Stimulated activated effector memory CD8-positive, alpha-beta T cell treated with anti-CD3 and anti-CD28 coated beads, Interleukin-12 subunit alpha, Interleukin-12 subunit beta, amount 100 ng/mL, for 72 hours (primary cell): Measurements from ENCODE around the gene RAB11FIP3.

Experiments used
- ATAC-seq: fragments of 150-1000 bp; cut with Tn5 transposase; 2 replicates; pipeline ENCODE4 v1.10.0; 2021
- DNase-seq, 2 donors: peaks; one replicate each; pipeline ENCODE4 v3.0.0; 2021 to 2022; ENCODE audit warnings: low spot score in 2 of 2
- H3K27ac Mint-ChIP-seq: one replicate; pipeline ENCODE4 v1.8.0; 2022; ENCODE audit warnings: mild to moderate bottlenecking, mixed read lengths
- H3K36me3 Mint-ChIP-seq: one replicate; pipeline ENCODE4 v1.8.0; 2022; ENCODE audit warnings: mild to moderate bottlenecking, mixed read lengths
- H3K4me1 Mint-ChIP-seq: one replicate; pipeline ENCODE4 v1.8.0; 2022; ENCODE audit warnings: mixed read lengths
- H3K4me3 Mint-ChIP-seq: one replicate; pipeline ENCODE4 v1.8.0; 2022; ENCODE audit warnings: mild to moderate bottlenecking, mixed read lengths
- H3K9me3 Mint-ChIP-seq: one replicate; pipeline ENCODE4 v1.8.0; 2022; ENCODE audit warnings: mixed read lengths

Gene RAB11FIP3

DNA sequence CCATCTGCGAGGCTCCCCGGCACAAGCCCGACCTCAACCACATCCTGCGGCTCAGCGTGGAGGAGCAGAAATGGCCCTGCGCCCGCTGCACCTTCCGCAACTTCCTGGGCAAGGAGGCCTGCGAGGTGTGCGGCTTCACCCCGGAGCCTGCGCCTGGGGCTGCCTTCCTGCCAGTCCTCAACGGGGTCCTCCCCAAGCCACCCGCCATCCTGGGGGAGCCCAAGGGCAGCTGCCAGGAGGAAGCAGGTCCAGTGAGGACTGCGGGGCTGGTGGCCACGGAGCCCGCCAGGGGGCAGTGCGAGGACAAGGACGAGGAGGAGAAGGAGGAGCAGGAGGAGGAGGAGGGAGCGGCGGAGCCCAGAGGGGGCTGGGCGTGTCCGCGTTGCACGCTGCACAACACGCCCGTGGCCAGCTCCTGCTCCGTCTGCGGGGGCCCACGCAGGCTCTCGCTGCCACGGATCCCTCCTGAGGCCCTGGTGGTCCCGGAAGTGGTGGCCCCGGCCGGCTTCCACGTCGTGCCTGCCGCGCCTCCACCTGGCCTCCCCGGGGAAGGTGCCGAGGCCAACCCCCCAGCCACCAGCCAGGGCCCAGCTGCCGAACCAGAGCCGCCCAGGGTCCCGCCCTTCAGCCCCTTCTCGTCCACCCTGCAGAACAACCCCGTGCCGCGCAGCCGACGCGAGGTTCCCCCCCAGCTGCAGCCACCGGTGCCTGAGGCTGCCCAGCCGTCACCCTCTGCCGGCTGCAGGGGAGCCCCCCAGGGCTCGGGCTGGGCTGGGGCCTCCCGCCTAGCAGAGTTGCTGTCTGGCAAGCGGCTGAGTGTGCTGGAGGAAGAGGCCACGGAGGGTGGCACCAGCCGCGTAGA, 121.7 kb downstream of the RAB11FIP3 start:
- peak; percentile 64 for ATAC-seq
- Mint-ChIP-seq H3K4me1 (no peaks in the 10 kb centered on the region), H3K4me3 (no peak overlapping the region), H3K9me3 (no peaks in the 10 kb centered on the region), H3K27ac (no peak overlapping the region), H3K36me3 (peaks cover 13% of the 10 kb centered on the region)
- no peak for DNase-seq

DNA sequence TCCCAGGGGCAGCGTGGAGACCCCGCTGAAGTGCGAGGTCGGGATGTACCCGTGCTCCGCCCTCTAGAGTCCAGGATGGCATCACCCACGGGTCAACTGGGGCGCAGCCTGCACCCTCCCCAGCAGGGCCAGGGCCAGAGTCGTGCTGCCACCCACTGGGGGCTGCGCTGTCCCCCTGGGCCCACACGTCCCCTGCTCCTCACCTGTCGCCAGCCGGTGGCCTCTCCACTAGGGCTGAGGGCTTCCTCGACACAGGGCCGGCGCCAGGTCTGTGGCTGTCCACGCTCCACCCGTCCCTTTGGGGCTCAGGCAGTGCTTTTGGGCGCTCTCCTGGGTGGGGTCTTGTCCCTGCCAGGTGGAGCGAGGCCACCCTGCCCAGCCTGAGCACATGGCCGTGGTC, 123.1 kb downstream of the RAB11FIP3 start:
- Mint-ChIP-seq H3K4me3 (no peak overlapping the region), H3K9me3 (no peaks in the 10 kb centered on the region), H3K36me3 (peaks cover 13% of the 10 kb centered on the region), H3K4me1 (no peaks in the 10 kb centered on the region), H3K27ac (no peak overlapping the region)
- DNase-seq (no peak), ATAC-seq (no peak)

DNA sequence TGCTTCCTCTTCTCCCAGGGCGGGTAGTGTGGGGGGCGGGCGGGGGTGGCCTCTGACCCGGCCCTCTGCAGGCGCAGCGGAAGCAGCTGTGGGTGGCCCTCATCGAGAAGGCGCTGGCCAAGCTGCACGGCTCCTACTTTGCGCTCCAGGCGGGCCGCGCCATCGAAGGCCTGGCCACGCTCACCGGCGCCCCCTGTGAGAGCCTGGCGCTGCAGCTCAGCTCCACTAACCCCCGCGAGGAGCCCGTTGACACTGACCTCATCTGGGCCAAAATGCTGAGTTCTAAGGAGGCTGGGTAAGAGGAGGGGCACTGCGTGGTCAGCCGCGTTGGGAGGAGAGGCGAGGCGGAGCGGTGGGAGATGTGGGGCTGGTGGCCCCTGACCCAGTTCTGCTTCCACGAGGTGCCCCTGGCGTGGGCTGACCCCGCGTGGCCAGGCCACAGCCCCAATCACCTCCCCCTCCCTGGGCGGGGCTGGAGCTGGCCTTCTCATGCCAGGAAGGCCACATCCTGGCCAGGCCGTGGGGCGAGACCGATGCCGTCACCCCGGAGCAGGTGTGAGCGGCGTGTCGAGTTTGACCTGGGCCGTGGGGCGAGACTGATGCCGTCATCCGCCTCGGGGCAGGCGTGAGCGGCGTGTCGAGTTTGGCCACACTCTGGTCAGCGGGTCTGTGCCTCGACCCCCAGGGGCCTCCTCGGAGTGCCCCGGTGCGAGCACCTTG, 124.3 kb downstream of the RAB11FIP3 start:
- H3K9me3 Mint-ChIP-seq: no peaks in the 10 kb centered on the region
- no peak overlapping the region for H3K4me3 Mint-ChIP-seq
- DNase-seq (no peak), ATAC-seq (no peak)
- H3K36me3 Mint-ChIP-seq: peaks cover 14% of the 10 kb centered on the region
- no peaks in the 10 kb centered on the region for H3K4me1 Mint-ChIP-seq
- H3K27ac Mint-ChIP-seq: no peak overlapping the region

DNA sequence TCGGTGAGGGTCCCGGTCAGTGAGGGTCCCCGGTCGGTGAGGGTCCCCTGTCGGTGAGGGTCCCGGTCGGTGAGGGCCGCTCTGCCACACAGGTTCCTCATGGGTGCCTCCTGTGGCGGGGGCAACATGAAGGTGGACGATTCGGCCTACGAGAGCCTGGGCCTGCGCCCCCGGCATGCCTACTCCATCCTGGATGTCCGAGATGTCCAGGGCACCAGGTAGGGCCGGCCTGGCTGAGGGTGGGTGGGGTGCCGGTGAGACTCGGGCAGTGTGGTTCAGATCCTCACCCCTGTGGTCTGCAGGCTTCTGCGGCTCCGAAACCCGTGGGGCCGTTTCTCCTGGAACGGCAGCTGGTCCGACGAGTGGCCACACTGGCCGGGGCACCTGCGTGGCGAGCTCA, 125.8 kb downstream of the RAB11FIP3 start:
- ATAC-seq (no peak), DNase-seq (no peak)
- no peak overlapping the region for H3K27ac Mint-ChIP-seq
- no peaks in the 10 kb centered on the region for H3K9me3 Mint-ChIP-seq
- H3K4me1 Mint-ChIP-seq: no peaks in the 10 kb centered on the region
- H3K4me3 Mint-ChIP-seq: no peak overlapping the region
- peaks cover 14% of the 10 kb centered on the region for H3K36me3 Mint-ChIP-seq

DNA sequence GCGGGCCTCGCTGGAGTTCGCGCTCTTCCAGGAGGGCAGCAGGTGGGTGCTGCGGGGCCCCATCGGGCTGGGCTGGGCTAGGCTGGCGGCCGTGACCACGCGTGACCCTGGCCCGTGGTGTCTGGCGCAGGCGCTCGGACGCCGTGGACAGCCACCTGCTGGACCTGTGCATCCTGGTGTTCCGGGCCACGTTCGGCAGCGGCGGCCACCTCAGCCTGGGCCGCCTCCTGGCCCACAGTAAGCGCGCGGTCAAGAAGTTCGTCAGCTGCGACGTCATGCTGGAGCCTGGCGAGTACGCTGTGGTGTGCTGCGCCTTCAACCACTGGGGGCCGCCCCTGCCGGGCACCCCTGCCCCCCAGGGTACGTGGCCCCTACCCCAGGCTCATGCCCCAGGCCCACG, 126.7 kb downstream of the RAB11FIP3 start:
- Mint-ChIP-seq H3K4me1 (no peaks in the 10 kb centered on the region), H3K9me3 (no peaks in the 10 kb centered on the region), H3K36me3 (peaks cover 14% of the 10 kb centered on the region), H3K27ac (no peak overlapping the region), H3K4me3 (no peak overlapping the region)
- ATAC-seq: no peak
- DNase-seq: no peak

DNA sequence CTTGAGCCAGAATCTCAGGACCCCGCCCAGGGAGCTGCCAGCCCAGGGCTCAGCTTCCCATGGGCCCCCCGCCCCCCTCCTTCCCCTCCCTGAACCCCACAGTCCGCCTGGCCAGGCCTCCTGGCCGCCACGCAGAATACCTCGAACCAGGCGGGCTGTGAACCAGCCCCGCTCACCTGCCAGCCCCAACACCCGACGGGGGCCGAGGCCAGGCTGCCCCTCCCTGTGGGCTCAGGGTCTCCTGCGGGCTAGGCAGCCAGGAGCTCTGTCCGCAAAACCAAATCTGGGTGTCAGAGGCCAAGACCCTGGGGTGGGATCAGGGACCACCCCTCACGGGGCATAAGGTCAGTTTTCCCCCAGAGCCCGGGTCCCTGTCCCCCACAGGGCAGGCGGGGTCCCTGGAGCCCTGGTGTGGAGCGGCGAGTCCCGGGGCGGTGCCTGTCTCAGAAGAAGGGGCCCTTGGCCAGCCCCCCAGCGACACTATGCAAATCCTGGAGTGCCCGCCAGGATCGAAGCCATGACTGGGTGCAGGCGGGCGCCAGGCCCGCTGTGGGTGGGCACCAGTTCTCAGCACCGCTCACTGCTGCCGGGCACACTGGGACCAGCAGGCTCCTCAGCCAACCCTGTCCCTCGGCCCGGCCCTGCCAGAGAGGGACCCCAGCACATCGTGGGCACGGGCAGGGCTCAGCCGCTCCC, 128.3 kb downstream of the RAB11FIP3 start:
- Mint-ChIP-seq H3K4me3 (no peak overlapping the region), H3K36me3 (peaks cover 14% of the 10 kb centered on the region), H3K27ac (no peak overlapping the region), H3K4me1 (no peaks in the 10 kb centered on the region), H3K9me3 (no peaks in the 10 kb centered on the region)
- ATAC-seq (no peak), DNase-seq (no peak)

DNA sequence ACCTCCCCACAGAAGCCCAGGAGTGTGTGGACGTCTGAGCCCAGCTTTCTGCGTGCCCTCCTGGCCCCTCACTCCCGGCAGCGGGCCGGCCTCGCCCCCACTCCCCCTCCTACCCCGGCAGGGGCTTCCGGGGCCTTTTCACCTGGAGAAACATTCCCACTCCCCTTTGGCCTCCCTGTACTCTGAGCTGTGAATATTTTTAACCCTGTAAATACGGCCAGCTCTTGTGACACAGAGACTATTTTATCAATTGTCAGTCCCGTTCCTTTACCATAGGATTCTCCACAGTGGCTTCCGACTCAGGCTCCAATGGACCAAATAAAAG, 128.8 kb downstream of the RAB11FIP3 start:
- H3K36me3 Mint-ChIP-seq: peaks cover 14% of the 10 kb centered on the region
- DNase-seq: no peak
- no peaks in the 10 kb centered on the region for H3K9me3 Mint-ChIP-seq
- no peak overlapping the region for H3K27ac Mint-ChIP-seq
- no peak for ATAC-seq
- no peak overlapping the region for H3K4me3 Mint-ChIP-seq
- no peaks in the 10 kb centered on the region for H3K4me1 Mint-ChIP-seq

DNA sequence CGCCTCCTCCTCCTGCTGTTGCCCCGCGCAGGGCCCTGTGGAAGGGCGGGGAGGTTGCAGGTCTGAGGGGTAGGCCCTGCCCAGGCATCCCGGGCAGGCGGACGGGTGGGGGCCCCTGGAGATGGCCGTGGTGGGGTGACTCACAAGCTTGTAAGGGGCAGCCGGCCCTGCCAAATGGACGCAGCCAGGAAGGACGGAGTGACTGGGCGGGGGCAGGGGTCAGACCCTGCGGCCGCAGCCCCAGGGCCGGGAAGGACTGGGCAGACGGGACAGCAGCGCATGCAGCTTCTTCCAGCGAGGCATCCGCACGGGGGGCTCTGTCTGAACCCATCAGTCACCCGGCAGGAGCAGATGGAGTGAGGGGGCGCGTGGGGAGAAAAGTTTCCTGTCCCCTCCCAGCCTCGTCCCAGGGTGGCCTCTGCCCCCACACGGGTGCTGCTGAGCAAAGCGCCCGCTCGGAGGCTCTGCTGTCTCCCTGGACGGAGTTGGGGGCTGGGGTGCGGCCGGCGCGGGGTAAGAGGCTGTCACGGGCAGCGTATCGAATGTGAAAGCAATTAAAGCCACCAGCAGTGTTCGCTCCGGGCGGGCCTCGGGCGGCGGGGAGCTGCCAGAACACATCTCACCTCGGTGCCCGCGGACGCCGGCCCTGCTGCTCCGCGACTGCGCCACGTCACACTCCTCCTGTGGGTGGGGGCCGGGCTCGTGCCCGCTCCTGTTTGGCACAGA, 129.4 kb downstream of the RAB11FIP3 start:
- Mint-ChIP-seq H3K4me3 (no peak overlapping the region), H3K36me3 (peaks cover 14% of the 10 kb centered on the region), H3K27ac (no peak overlapping the region), H3K4me1 (no peaks in the 10 kb centered on the region), H3K9me3 (no peaks in the 10 kb centered on the region)
- no peak for ATAC-seq
- no peak for DNase-seq

DNA sequence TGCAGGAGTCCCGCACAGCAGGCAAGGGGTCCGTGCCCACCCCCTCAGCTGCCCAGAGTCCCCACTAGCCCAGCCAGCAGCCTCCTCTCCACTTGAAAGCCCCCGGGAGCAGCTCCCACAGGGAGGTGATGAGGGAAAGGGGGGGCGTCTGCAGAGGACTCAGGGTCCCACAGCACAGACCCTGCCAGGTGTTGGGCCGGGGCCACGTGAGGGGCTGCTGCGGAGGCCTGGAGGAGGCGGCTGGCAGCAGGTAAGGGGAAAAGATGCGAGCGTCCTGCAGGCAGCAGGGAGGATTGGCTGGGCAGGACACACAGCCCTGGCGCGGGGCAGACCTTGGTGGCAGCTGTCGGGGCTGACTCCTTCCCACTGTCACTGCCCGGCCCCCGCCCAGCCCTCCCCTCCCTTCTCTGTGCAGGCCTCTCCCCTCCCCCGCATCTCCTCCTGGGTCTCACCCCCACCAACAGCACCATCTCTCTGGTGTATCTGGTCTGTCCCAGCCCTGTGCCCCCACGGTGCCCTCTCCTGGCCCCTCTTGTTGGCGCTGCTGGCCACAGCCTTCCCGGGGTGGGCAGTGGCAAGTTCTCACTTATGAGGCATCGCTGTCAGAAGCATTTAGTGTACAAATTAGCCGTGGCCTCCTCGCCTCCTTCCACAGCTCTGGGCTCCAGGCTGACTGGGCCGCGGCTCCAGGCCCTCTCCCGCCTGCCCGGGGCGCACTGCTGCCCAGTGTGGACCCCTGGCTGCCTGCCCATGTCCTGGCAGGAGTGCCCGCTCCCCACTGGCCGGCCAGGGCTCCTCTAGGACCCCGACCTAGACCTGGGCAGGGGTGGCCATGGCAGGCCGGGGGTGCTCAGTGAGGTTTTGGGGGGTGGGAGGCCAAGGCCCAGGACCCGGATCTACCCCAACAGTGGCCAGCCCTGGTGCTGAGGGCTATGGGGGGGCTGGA, 130.4 kb downstream of the RAB11FIP3 start:
- Mint-ChIP-seq H3K4me3 (no peak overlapping the region), H3K36me3 (peaks cover 14% of the 10 kb centered on the region), H3K9me3 (no peaks in the 10 kb centered on the region), H3K27ac (no peak overlapping the region), H3K4me1 (no peaks in the 10 kb centered on the region)
- ATAC-seq (no peak), DNase-seq (no peak)

DNA sequence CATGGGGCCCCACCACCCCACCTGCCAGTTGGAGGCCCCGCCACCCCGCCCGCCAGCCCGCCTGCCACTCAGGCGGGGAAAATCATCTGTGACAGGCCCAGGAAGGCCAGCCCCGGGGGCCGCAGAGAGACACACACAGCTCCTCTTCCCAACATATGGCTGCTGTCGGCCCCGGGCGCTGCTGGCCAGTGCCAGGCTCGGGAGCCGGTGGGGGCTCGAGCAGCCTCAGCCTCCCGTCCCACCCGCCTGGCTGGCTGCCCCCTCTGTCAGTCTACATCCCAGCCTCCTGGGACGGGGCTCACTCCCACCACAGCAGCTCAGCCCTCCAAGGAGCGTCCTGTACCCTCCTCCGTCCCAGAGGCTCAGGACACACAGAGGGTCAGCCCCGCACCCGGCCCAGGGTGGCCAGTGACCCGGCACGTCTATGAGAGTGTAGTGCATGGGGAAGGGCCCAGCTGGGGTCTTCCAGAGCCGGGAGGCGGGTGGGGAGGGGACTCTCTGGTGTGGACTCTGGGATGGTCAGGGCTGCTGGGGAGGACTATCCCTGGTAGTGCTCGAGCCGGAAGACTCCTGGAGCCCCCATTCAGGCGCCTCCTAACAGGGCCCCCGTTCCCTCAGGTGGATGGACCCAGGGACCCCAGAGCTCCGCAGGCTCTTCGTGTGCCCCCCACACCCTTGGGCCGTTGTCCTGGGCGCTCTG, 131.2 kb downstream of the RAB11FIP3 start:
- H3K27ac Mint-ChIP-seq: no peak overlapping the region
- no peaks in the 10 kb centered on the region for H3K9me3 Mint-ChIP-seq
- no peak for ATAC-seq
- peaks cover 10% of the 10 kb centered on the region for H3K36me3 Mint-ChIP-seq
- H3K4me3 Mint-ChIP-seq: no peak overlapping the region
- no peak for DNase-seq
- no peaks in the 10 kb centered on the region for H3K4me1 Mint-ChIP-seq

DNA sequence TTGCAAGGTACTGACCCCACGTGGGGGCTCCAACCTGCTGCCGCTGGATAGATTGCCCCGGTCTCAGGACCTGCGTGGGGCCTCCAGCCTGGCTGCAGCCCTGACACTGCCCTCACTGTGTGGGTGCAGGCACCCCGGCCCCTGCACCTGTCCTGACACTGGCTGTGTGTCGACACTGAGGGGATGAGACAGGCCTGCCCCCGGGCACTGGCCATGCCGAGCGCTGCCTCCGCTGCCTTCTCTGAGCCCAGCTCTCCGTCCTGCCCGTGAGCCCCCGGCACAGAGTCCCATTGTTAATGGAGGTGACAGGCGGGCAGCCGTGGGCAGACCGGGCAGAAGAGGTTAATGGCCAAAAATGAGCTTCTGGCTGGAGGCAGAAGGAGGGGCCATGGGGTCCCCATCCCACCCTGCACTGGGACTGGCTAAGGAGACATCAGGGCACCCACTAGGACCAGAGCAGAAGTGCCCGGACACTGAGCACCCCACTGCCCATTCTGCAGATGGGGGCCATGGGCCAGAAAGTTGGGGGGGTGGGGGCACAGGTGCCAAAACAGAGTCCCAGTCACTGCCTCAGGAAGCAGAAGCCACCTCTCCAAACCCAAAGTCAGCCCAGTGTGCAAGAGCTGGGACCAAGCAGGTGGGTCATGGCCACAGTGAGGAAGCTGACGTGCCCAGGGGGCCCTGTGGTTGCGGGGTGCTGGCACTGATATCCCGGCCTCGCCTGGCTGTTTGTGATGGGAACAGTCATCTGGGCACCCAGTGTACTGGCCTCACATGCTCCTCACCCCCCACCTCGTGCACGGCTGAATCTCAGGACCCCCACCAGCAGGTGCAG, 132.2 kb downstream of the RAB11FIP3 start:
- Mint-ChIP-seq H3K36me3 (peaks cover 7% of the 10 kb centered on the region), H3K4me3 (no peak overlapping the region), H3K27ac (no peak overlapping the region), H3K4me1 (no peaks in the 10 kb centered on the region), H3K9me3 (no peaks in the 10 kb centered on the region)
- ATAC-seq (no peak), DNase-seq (no peak)

DNA sequence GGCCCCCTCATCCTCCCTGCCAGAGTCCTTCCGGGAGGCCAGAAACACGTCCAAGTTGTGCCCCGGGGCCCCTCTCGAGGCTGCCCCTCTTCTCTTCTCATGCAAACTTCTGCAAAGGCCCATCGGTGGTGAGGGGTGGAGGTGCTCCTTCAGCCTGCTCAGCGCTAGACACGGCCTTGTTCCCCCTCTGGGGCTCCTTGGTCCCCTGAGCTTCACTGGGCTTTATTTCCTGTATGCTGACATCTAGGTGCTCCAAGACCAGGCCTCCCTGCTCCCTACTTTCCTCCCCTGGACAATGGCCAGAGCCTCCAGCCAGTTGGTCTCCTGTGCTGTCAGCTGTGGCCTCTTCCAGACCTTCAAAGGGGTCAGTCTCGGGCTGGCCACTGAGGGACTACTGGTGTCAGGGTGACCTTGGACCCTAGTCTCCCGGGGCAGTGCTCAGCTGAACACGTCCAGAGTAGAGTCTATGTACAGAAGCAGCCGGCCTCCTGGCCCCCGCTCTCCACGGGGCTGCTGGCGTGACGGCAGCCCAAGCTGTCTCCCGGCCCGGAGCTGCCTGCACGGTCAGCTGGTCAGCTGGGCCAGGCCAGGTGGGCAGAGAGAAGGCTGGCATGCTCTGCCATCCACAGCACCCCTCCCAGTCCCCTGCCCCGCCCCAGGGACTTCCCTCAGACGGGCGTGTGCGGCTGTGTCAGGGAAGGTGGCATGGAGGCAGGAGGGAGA, 133.0 kb downstream of the RAB11FIP3 start:
- Mint-ChIP-seq H3K27ac (no peak overlapping the region), H3K9me3 (no peaks in the 10 kb centered on the region), H3K4me1 (no peaks in the 10 kb centered on the region), H3K4me3 (no peak overlapping the region), H3K36me3 (peaks cover 2% of the 10 kb centered on the region)
- ATAC-seq (no peak), DNase-seq (no peak)

DNA sequence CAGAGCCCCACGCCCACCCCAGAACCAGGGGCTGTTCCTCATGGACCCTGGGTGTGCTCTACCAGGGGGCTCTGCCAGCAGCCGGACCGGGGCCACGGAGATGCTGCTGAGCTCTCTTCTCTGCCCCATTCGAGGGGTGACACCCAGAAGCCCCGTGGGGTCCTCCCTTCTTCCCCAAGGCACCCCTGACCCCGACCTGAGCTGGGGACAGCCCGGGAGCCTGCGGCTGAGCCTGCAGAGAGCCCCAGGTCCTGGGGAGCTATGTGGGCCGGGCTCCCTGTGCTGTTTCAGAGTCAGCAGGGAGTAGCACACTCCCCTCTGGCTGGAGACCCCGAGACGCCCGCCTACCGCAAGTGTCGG, 133.6 kb downstream of the RAB11FIP3 start:
- Mint-ChIP-seq H3K9me3 (no peaks in the 10 kb centered on the region), H3K4me3 (no peak overlapping the region), H3K36me3 (no peaks in the 10 kb centered on the region), H3K4me1 (no peaks in the 10 kb centered on the region), H3K27ac (no peak overlapping the region)
- DNase-seq (no peak), ATAC-seq (no peak)
